OCI-LY3 (cell line): ENCODE measurements around the gene SCN9A.

Source experiments
- EZH2phosphoT487 ChIP-seq: fragments of 200-600 bp; shearing (Covaris generic); IDR thresholded peaks from 2 replicates; pipeline ENCODE4 v1.6.1; 2018; ENCODE audit warnings: antibody characterized with exemption, mixed run types, low read depth
- TF ChIP-seq, protein P1 (sequence below): fragments of 200-600, 300-600 bp; sonication (generic); IDR thresholded peaks from 2 replicates; pipeline ENCODE4 v1.5.1; 2014; ENCODE audit warnings: antibody characterized with exemption, low read length, low read depth

DNA sequence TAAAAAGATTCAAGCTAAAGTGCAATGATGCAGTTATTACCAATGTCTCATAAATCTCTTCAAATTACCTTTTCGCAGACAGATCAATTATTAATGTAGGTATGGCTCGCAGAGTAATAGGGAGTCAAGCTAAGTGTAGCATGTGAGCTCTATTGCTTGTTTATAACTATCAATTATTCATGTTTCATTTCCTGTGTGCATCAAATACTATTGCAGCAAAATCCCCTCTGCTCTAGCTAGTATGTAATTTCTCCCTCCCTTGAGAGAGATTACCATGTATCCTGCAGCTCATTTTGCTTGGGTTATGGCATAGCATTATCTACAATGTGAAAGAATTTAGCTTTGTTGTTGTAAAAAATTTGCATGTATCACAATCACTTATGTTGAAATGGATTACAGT, 182.3 kb downstream of the SCN9A start:
- TF ChIP-seq, protein P1, sequence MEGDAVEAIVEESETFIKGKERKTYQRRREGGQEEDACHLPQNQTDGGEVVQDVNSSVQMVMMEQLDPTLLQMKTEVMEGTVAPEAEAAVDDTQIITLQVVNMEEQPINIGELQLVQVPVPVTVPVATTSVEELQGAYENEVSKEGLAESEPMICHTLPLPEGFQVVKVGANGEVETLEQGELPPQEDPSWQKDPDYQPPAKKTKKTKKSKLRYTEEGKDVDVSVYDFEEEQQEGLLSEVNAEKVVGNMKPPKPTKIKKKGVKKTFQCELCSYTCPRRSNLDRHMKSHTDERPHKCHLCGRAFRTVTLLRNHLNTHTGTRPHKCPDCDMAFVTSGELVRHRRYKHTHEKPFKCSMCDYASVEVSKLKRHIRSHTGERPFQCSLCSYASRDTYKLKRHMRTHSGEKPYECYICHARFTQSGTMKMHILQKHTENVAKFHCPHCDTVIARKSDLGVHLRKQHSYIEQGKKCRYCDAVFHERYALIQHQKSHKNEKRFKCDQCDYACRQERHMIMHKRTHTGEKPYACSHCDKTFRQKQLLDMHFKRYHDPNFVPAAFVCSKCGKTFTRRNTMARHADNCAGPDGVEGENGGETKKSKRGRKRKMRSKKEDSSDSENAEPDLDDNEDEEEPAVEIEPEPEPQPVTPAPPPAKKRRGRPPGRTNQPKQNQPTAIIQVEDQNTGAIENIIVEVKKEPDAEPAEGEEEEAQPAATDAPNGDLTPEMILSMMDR: no peak
- no peak for TF ChIP-seq EZH2phosphoT487
